Activated effector memory CD4-positive, alpha-beta T cell treated with anti-CD3 and anti-CD28 coated beads, Interleukin-2, amount 50 U/mL, for 16 hours (primary cell): ENCODE measurements around the gene MYO1D.
"Not testable (repeated sequence)": the region's sequence is repeated elsewhere in the genome, so short reads cannot be mapped to it uniquely, and the experiment has no call there.

Source experiments
- DNase-seq: peaks from one replicate; pipeline ENCODE4 v3.0.0-alpha.2; 2020

The MYO1D gene

GRCh38 chr17:32854207-32854606, 22.7 kb downstream of the MYO1D start:
- DNase-seq, result no peak

DNA sequence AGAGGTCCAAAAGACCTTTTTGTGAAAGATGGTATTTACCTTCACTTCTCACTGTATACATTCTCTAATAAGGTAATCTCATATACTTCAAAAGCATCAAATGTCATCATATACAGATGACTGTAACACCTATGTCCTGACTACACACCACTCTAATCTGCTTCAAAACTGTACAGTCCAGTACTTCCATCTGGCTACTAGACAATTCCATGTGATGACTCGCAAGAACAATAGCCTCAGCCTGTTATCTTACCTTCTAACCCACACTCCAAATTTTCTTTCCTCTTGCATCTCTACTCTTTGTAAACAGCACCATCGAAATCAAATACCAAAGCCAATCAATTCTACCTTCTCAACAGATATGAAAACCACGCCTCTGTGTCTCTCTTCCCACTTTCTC, 24.1 kb downstream of the MYO1D start:
- DNase-seq, result no peak

DNA sequence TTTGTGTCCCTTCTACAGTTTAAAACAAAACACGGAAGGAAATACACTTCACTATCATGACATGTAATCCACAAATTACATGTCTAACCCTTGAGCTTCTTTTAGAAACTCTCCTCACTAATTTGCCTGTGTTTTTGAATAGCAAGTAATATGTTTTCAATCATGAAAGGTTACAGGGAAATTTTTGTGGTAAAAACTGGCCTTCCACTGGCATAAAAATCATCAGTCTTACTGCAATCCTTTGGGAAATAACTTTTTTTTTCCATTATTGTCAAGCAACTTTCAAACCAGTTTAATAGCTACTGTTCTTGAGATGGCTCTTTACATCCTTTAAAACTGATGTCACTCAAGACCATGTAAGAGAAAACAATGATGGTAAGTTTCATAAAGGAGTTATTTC, 27.0 kb downstream of the MYO1D start:
- no peak for DNase-seq

- DNase-seq, result no peak
Observed at GRCh38 chr17:32847977-32848376, 28.9 kb downstream of the MYO1D start.

- no peak for DNase-seq
Observed at GRCh38 chr17:32846143-32846542, 30.8 kb downstream of the MYO1D start.

DNA sequence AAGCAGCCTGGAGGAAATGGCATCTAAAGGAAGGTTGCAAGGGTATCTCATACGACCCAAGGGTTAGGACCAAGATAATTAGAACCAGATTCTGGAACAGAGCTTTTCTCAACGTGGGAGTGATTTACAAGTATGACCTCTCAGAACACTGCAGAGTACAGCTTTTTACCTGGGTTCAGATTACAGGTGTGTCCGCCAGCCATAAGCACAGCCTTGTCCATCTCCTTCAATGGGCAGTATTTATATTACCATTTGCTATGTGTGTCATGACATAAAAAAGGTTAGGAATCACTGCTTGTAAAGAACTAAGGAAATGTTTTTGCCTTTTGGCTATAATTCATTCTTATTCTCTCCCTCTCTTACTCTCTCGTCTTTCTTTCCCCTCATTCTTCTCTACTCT, 36.7 kb downstream of the MYO1D start:
- DNase-seq, result no peak

DNA sequence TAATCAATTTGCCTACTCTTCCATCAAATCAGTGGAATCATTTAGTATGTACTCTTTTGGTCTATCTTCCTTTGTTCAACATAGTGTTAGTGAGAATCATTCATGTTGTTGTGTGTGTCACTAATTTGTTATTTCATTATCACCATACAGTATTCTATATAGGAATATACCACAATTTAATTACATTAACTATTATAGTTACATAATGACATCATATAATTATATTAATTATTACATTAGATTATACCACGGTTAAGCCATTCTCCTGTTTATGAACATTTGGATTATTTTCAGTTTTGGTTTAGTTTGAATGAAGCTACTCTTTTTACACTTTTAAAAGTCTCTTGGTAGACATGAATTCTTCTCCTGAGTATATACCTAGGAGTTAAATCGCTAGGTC, 40.4 kb downstream of the MYO1D start:
- no peak for DNase-seq

- no peak for DNase-seq
Observed at GRCh38 chr17:32835291-32835761, 41.6 kb downstream of the MYO1D start.

GRCh38 chr17:32834104-32834503, 42.8 kb downstream of the MYO1D start:
- DNase-seq, result no peak

DNA sequence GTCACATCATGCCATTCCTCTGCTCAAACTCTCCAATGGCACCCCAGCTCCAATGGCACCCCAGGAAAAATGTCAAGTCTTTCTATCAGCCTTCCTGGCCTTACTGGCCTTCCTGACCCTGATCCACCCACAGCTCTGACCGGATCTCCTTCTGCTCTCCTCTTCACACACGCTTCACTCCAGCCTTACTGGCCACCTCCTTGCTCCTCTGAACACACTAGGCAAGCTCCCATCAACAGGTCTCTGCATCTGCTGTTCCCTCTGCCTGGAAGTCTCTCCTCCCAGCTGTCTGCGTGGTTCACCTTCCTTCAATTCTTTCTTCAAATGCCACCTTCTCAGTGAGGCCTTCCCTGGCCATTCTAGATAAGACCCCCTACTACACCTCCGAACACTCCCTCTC, 43.4 kb downstream of the MYO1D start:
- no peak for DNase-seq

DNA sequence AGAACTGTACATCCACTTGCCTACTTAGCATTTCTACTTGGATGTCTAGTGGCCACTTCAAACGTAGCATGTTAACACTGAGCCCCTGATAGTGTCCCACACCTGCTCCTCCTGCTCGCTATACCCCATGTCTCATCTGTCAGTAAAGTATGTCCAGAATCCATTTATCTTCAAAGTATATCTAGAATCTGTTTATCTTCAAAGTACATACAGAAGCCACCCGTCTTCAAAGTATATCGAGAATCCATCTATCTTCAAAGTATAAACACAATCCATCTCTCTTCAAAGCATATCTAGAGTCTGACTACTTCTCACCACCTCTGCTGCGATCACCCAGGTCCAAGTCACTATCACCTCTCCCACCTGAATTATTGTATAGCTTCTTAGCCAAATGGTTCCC, 43.8 kb downstream of the MYO1D start:
- DNase-seq, result no peak

GRCh38 chr17:32831627-32832243, 45.2 kb downstream of the MYO1D start:
- no peak for DNase-seq

DNA sequence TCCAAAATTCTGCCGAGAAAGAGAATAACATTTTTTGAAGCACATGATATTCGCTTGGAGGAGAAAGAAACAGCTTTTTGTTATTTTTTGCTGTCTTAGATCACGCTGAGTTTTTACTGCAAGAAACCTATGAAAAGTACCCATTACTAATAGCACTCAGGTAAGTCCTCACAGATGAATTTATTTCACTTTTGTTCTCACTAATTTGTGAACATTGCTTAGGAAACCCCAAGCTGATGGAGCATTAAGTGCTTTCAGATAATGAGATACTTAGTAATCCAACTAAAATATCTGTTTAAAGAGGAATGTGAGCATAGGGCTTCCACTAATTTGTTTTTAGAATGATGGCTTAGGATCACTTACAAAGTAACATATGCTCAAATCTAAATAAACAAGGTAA, 45.7 kb downstream of the MYO1D start:
- no peak for DNase-seq

DNA sequence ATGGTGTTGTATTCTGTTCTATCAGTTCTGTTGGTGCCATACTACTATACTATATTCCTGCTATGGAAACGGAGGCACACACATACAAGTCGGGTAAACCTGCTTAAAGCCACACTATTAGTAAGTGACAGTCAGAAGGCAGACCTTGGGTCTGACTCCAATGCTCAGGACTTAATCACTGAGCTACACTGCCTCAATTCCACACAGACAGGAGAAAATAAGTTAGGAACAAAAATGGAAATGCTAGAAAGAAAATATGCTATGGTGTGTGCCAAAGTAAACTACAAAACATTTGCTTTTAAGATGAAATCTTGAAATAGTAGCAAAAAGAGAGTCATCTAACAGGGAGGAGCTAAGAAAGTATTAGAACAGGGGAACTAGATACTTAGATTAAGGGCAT, 48.1 kb downstream of the MYO1D start:
- DNase-seq, result no peak

- DNase-seq, result no peak
Observed at GRCh38 chr17:32827227-32827626, 49.7 kb downstream of the MYO1D start.

DNA sequence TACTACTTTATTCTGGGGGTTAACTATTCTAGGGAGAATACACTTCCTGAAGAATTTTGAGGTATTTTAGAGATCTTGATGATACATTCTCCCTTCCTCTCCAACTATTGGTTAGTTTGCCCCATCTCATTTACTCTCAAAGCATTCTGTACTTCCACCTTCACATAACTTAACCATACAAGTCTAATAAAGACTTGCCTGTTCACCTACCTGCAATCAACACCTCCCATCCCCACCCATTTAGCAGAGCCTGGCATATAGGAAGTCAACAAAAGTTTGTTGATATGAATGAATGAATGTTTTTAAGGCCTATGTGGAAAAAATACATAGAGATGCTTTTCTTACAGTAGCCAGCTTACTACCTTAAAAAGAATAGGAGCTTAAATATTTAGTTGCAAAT, 50.8 kb downstream of the MYO1D start:
- DNase-seq, result no peak

DNA sequence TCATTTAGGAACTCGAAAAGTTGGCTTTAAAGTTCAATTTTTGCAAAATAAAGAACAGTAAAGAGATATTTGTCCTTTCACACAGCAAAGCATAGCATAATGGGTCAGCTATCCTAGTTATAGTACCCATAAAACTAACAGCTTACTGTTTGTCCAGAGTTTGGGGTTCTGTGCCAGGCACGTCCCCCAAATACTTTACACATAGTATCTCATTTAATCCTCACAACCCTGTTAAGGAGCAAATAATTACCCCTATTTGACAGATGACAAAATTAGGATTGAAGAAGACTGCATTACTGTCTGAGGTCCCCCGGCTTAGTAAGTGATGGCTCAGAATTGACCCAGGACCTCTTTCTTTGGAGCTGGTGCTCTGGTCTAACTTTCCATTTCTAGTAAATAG, 52.6 kb downstream of the MYO1D start:
- no peak for DNase-seq

- no peak for DNase-seq
Observed at GRCh38 chr17:32822996-32823395, 53.9 kb downstream of the MYO1D start.

DNA sequence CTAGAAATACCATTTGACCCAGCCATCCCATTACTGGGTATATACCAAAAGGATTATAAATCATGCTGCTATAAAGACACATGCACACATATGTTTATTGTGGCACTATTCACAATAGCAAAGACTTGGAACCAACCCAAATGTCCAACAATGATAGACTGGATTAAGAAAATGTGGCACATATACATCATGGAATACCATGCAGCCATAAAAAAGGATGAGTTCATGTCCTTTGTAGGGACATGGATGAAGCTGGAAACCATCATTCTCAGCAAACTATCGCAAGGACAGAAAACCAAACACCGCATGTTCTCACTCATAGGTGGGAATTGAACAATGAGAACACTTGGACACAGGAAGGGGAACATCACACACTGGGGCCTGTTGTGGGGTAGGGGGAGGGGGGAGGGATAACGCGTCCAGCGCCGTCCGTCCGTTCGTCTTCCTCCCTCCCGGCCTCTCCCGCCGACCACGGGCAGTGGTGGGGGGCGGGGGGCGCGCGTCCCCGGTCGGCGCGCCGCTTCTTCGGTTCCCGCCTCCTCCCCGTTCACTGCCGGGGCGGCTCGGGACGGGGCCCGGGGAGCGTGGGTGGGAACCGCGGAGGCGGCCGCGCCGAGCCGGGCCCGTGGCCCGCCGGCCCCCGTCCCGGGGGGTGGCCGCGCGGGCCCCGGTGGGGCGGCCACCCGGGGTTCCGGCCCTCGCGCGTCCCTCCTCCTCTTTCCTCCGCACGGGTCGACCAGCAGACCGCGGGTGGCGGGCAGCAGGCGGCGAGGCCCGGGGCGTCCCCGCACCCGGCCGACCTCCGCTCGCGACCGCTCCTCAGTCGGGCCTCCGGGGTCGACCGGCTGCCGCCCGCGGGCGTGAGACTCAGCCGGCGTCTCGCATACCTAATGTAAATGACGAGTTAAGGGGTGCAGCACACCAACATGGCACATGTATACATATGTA, 54.7 kb downstream of the MYO1D start:
- DNase-seq, result not testable (repeated sequence)

GRCh38 chr17:32820440-32820839, 56.5 kb downstream of the MYO1D start:
- no peak for DNase-seq

GRCh38 chr17:32819787-32820186, 57.1 kb downstream of the MYO1D start:
- DNase-seq, result no peak

- no peak for DNase-seq
Observed at GRCh38 chr17:32819035-32819434, 57.9 kb downstream of the MYO1D start.

GRCh38 chr17:32815460-32815859, 61.5 kb downstream of the MYO1D start:
- no peak for DNase-seq

DNA sequence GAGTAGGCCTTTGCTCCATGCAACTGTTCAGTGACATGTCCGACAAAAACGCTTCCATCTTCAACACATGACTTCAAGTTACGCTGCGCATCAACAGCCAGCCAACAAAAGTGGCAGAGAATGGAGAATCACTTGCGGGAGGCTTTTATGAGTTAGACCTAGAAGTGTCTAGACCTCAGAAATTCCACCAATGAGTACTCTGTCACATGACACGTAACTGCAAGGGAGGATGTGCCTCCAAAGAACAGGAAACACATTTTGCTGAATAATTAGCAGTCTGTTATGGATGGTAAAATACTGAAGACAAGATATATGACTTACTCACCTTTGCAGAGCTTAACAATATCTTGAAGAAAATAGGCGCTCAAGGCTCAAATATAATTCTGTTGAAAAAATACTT, 62.1 kb downstream of the MYO1D start:
- no peak for DNase-seq
